H1 (cell line): ENCODE measurements around the gene DYNC1H1. TPM values are rescaled to one million over a fixed set of nuclear protein-coding genes. Genes with fewer than 3 reads are reported as not detected.

Experiments used
- CTCF ChIA-PET: fragments of 300-600 bp; sonication (Branson Sonifier 250); formaldehyde crosslinking; loops from one replicate; lab custom pipeline; 2021; ENCODE audit not compliant: partially characterized antibody; lab: Charles Lee
- POLR2A ChIA-PET: fragments of 300-600 bp; sonication (Branson Sonifier 250); formaldehyde crosslinking; loops from one replicate; lab custom pipeline; 2021; ENCODE audit warnings: inconsistent platforms; ENCODE audit not compliant: partially characterized antibody; lab: Charles Lee
- DNase-seq, 2 experiments: peaks; one replicate each; pipeline versions ENCODE4 v3.0.0 to v3.0.0-alpha.2; 2010 to 2022; ENCODE audit warnings: low spot score in 2 of 2, low read depth in 1 of 2, mixed read lengths in 1 of 2
- FAIRE-seq: peaks from 2 replicates; lab custom pipeline; 2011; peaks lifted over from hg19 to GRCh38; lab: Jason Lieb, UNC
- H2AFZ ChIP-seq: 2 replicates; pipeline ENCODE4 v1.8.1; 2012; ENCODE audit warnings: low read length, inconsistent platforms
- H2AK5ac ChIP-seq: 2 replicates; pipeline ENCODE4 v1.6.1; 2013; ENCODE audit warnings: low read depth, low read length
- H2BK120ac ChIP-seq: replicated peaks from 2 replicates; pipeline ENCODE3; 2013; ENCODE audit warnings: low read depth, low read length, inconsistent platforms
- H2BK12ac ChIP-seq: 2 replicates; pipeline ENCODE4 v1.6.1; 2013; ENCODE audit warnings: low read depth, low read length
- H2BK15ac ChIP-seq: 2 replicates; pipeline ENCODE4 v1.6.1; 2013; ENCODE audit warnings: low read length
- H2BK20ac ChIP-seq: 2 replicates; pipeline ENCODE4 v1.6.1; 2013; ENCODE audit warnings: low read length
- H2BK5ac ChIP-seq: 2 replicates; pipeline ENCODE4 v1.6.1; 2013; ENCODE audit warnings: low read depth, low read length
- H3K14ac ChIP-seq: 2 replicates; pipeline ENCODE4 v1.6.1; 2013; ENCODE audit warnings: inconsistent platforms; ENCODE audit not compliant: insufficient read length
- H3K18ac ChIP-seq: 2 replicates; pipeline ENCODE4 v1.6.1; 2013; ENCODE audit warnings: low read length; ENCODE audit errors: extremely low read depth
- H3K23ac ChIP-seq: 2 replicates; pipeline ENCODE4 v1.6.1; 2013; ENCODE audit warnings: inconsistent platforms; ENCODE audit not compliant: insufficient read length
- H3K23me2 ChIP-seq: 2 replicates; pipeline ENCODE4 v1.6.1; 2013; ENCODE audit warnings: low read depth, low read length
- H3K27ac ChIP-seq: 2 replicates; pipeline ENCODE4 v1.6.1; 2011; ENCODE audit warnings: low read depth, low read length, inconsistent platforms
- H3K27me3 ChIP-seq, 4 experiments: replicated peaks in 1 of 4; 1 replicate in 1 of 4; 2 replicates in 3 of 4; pipeline versions ENCODE4 v1.6.1 to v1.8.1; 2011 to 2013; ENCODE audit warnings: low read length in 3 of 4, mild to moderate bottlenecking in 3 of 4, inconsistent platforms in 2 of 4, mixed read lengths in 2 of 4, moderate library complexity in 1 of 4; ENCODE audit not compliant: control insufficient read depth in 3 of 4, insufficient read depth in 3 of 4; ENCODE audit errors: extremely low read depth in 1 of 4
- H3K36me3 ChIP-seq, 4 experiments: 2 replicates each; pipeline versions ENCODE4 v1.6.1 to v1.8.1; 2011 to 2013; ENCODE audit warnings: mild to moderate bottlenecking in 4 of 4, low read length in 3 of 4, moderate library complexity in 2 of 4, control low read depth in 1 of 4, inconsistent platforms in 1 of 4; ENCODE audit not compliant: insufficient read depth in 4 of 4, control insufficient read depth in 2 of 4
- H3K4ac ChIP-seq: replicated peaks from 2 replicates; pipeline ENCODE3; 2013; ENCODE audit warnings: low read length, low read depth, mixed read lengths, inconsistent platforms; ENCODE audit not compliant: insufficient read length
- H3K4me1 ChIP-seq, 4 experiments: replicated peaks in 1 of 4; 1 replicate in 1 of 4; 2 replicates in 3 of 4; pipeline versions ENCODE4 v1.6.1 to v1.8.1; 2011 to 2013; ENCODE audit warnings: low read length in 3 of 4, inconsistent platforms in 2 of 4, mixed read lengths in 1 of 4; ENCODE audit not compliant: insufficient read depth in 4 of 4, control insufficient read depth in 3 of 4
- H3K4me2 ChIP-seq, 2 experiments: 2 replicates each; pipeline versions ENCODE4 v1.6.1 to v1.8.1; 2011 to 2013; ENCODE audit warnings: low read depth in 2 of 2, low read length in 2 of 2, control low read depth in 1 of 2, inconsistent platforms in 1 of 2, mild to moderate bottlenecking in 1 of 2; ENCODE audit not compliant: insufficient read depth in 1 of 2
- H3K4me3 ChIP-seq, 4 experiments: fragments of 200-600, 300-600 bp in 1 of 4; sonication (generic), shearing (Covaris generic), sonication (Bioruptor Twin) in 1 of 4; 2 replicates each; pipeline versions ENCODE4 v1.5.1 to v1.8.1; 2011 to 2016; ENCODE audit warnings: low read length in 4 of 4, low read depth in 3 of 4, control low read depth in 2 of 4, inconsistent platforms in 2 of 4, mild to moderate bottlenecking in 2 of 4, mixed read lengths in 1 of 4, moderate library complexity in 1 of 4; ENCODE audit not compliant: insufficient read depth in 2 of 4; ENCODE audit errors: extremely low read depth in 1 of 4
- H3K56ac ChIP-seq: replicated peaks from 2 replicates; pipeline ENCODE3; 2013; ENCODE audit warnings: low read depth, mild to moderate bottlenecking, mixed read lengths, low read length, inconsistent platforms; ENCODE audit not compliant: insufficient read length
- H3K79me1 ChIP-seq: 2 replicates; pipeline ENCODE4 v1.6.1; 2013; ENCODE audit warnings: low read depth, low read length, control low read depth
- H3K79me2 ChIP-seq, 2 experiments: 2 replicates each; pipeline versions ENCODE4 v1.6.1 to v1.8.1; 2012 to 2013; ENCODE audit warnings: low read length in 2 of 2, mild to moderate bottlenecking in 2 of 2, inconsistent platforms in 1 of 2; ENCODE audit not compliant: insufficient read depth in 2 of 2, control insufficient read depth in 1 of 2
- H3K9ac ChIP-seq, 4 experiments: replicated peaks in 1 of 4; 1 replicate in 1 of 4; 2 replicates in 3 of 4; pipeline versions ENCODE4 v1.6.1 to v1.8.1; 2011 to 2013; ENCODE audit warnings: low read depth in 3 of 4, low read length in 3 of 4, control low read depth in 2 of 4, mild to moderate bottlenecking in 2 of 4, moderate library complexity in 2 of 4, inconsistent platforms in 1 of 4; ENCODE audit errors: extremely low read depth in 1 of 4
- H3K9me3 ChIP-seq, 2 experiments: 2 replicates each; pipeline versions ENCODE4 v1.6.1 to v1.8.1; 2012 to 2013; ENCODE audit warnings: mild to moderate bottlenecking in 2 of 2, moderate library complexity in 2 of 2, control low read depth in 1 of 2, inconsistent platforms in 1 of 2, low read depth in 1 of 2, low read length in 1 of 2, mixed read lengths in 1 of 2; ENCODE audit not compliant: insufficient read depth in 2 of 2
- H4K20me1 ChIP-seq, 2 experiments: replicated peaks in 1 of 2; 2 replicates each; pipeline versions ENCODE3 to v1.8.1; 2011 to 2013; ENCODE audit warnings: inconsistent platforms in 2 of 2, low read length in 2 of 2, mild to moderate bottlenecking in 1 of 2; ENCODE audit not compliant: insufficient read depth in 2 of 2, control insufficient read depth in 1 of 2
- H4K5ac ChIP-seq: 2 replicates; pipeline ENCODE4 v1.6.1; 2013; ENCODE audit warnings: low read length, low read depth, mixed read lengths, inconsistent platforms; ENCODE audit not compliant: insufficient read length
- H4K8ac ChIP-seq: 2 replicates; pipeline ENCODE4 v1.8.0; 2013; ENCODE audit warnings: mild to moderate bottlenecking, moderate library complexity, low read length, inconsistent platforms; ENCODE audit not compliant: insufficient read depth; ENCODE audit errors: extremely low read depth
- H4K91ac ChIP-seq: replicated peaks from 2 replicates; pipeline ENCODE3; 2013; ENCODE audit warnings: low read length, mixed read lengths, inconsistent platforms; ENCODE audit not compliant: insufficient read length
- CTBP2 ChIP-seq: IDR thresholded peaks from 2 replicates; pipeline ENCODE4 v1.7.0; 2011; ENCODE audit warnings: borderline replicate concordance, mild to moderate bottlenecking, moderate library complexity, mixed read lengths, low read length; ENCODE audit not compliant: insufficient read depth, insufficient read length
- EP300 ChIP-seq, 2 experiments: IDR thresholded peaks; 1 replicate in 1 of 2; 2 replicates in 1 of 2; pipeline ENCODE4 v1.6.1; 2011 to 2012; ENCODE audit warnings: low read depth in 2 of 2, low read length in 2 of 2, mild to moderate bottlenecking in 2 of 2, borderline replicate concordance in 1 of 2, inconsistent platforms in 1 of 2, moderate library complexity in 1 of 2
- GTF2F1 ChIP-seq: IDR thresholded peaks from 2 replicates; pipeline ENCODE4 v1.6.1; 2012; ENCODE audit warnings: low read depth, low read length, improper control_type of control experiment, borderline replicate concordance
- HDAC6 ChIP-seq: IDR thresholded peaks from one replicate; pipeline ENCODE4 v1.7.1; 2012; ENCODE audit warnings: low read depth, mild to moderate bottlenecking, inconsistent platforms, low read length, moderate library complexity
- KDM4A ChIP-seq: IDR thresholded peaks from one replicate; pipeline ENCODE4 v1.7.1; 2012; ENCODE audit warnings: low read depth, mild to moderate bottlenecking, moderate library complexity, low read length, inconsistent platforms; ENCODE audit not compliant: severe bottlenecking
- NANOG ChIP-seq: IDR thresholded peaks from 2 replicates; pipeline ENCODE4 v1.6.1; 2011; ENCODE audit warnings: low read length, low read depth, mild to moderate bottlenecking, inconsistent platforms; ENCODE audit not compliant: insufficient read depth, poor library complexity, severe bottlenecking
- PHF8 ChIP-seq: fragments of 200-600 bp; sonication (generic); conservative IDR thresholded peaks from 2 replicates; pipeline ENCODE4 v1.7.1; 2012; ENCODE audit warnings: low read depth, mild to moderate bottlenecking, inconsistent platforms, low read length, moderate library complexity
- POLR2AphosphoS5 ChIP-seq: IDR thresholded peaks from 2 replicates; pipeline ENCODE4 v1.6.1; 2011; ENCODE audit warnings: low read depth, low read length
- POU5F1 ChIP-seq: IDR thresholded peaks from 2 replicates; pipeline ENCODE4 v1.6.1; 2011; ENCODE audit warnings: low read depth, mild to moderate bottlenecking, low read length, moderate library complexity
- TAF1 ChIP-seq: IDR thresholded peaks from 2 replicates; pipeline ENCODE4 v1.6.1; 2011; ENCODE audit warnings: mild to moderate bottlenecking, low read depth, low read length
- TAF7 ChIP-seq: optimal IDR thresholded peaks from 2 replicates; pipeline ENCODE3; 2011; ENCODE audit warnings: low read depth, mild to moderate bottlenecking, inconsistent platforms, low read length, moderate library complexity, borderline replicate concordance
- YY1 ChIP-seq: IDR thresholded peaks from 2 replicates; pipeline ENCODE4 v1.6.1; 2011; ENCODE audit warnings: low read depth, mild to moderate bottlenecking, low read length
- WGBS, 2 experiments: shearing (Covaris generic) in 1 of 2; methylation state at CpG; one replicate each; pipeline versions ENCODE4 v1.1.6 to v1.1.7; 2013 to 2015; ENCODE audit warnings: low lambda C conversion rate in 2 of 2, mixed read lengths in 2 of 2, inconsistent platforms in 1 of 2, low coverage in 1 of 2, missing lambda C conversion rate in 1 of 2; ENCODE audit not compliant: insufficient replicate concordance in 2 of 2, insufficient coverage in 1 of 2, insufficient read length in 1 of 2; ENCODE audit errors: extremely low coverage in 1 of 2, missing lambda C conversion rate in 1 of 2; 5-methylcytosine and 5-hydroxymethylcytosine counted together
- polyA plus RNA-seq, 7 experiments: library from polyadenylated mRNA; depleted of rRNA in 3 of 7; stranded (reverse) in 5 of 7; unstranded in 2 of 7; fragments of >200 nt in 5 of 7; fragments of 200-250 nt in 2 of 7; gene quantifications; 1 replicate in 5 of 7; 2 replicates in 1 of 7; 4 replicates in 1 of 7; pipeline versions ENCODE4 v1.2.1 to v1.2.3, GENCODE V29; 2011 to 2013; ENCODE audit warnings: missing spikeins in 2 of 7, mixed read lengths in 2 of 7
- total RNA-seq: library from RNA; stranded (reverse); fragmentation: NEBNext Ultra II Directional; extraction: Animal tissue kit (Norgen Biotek cat#: 25700); gene quantifications from 2 replicates; pipeline ENCODE4 v1.2.1, GENCODE V29; 2021

Gene DYNC1H1
- total and polyA plus RNA-seq, 2 of the 8 experiments (the other 6 are each of a cell fraction or from before 2014, with no cell fraction given), result 238 to 387 TPM

- Histone ChIP-seq H3K27me3 (no peaks in the 10 kb centered on the region), H3K18ac (no peak overlapping the region), H4K91ac (no peak overlapping the region), H4K8ac (no peak overlapping the region), H2AFZ (no peak overlapping the region), H3K4me2 (no peak overlapping the region), H3K23me2 (no peaks in the 10 kb centered on the region), H2BK20ac (no peak overlapping the region), H3K4me3 (no peak overlapping the region), H3K4ac (no peak overlapping the region), H3K9ac (no peak overlapping the region), H2BK12ac (no peak overlapping the region), H2BK5ac (no peak overlapping the region), H4K5ac (no peak overlapping the region), H3K79me1 (peaks cover 7% of the 10 kb centered on the region), H3K56ac (no peak overlapping the region), H3K27ac (no peak overlapping the region), H3K4me1 (no peaks in the 10 kb centered on the region), H2BK15ac (no peak overlapping the region), H2BK120ac (no peak overlapping the region), H3K9me3 (no peaks in the 10 kb centered on the region), H4K20me1 (peaks cover 6 to 8% of the 10 kb centered on the region in 2 experiments), H3K23ac (no peak overlapping the region), H3K14ac (no peak overlapping the region), H3K36me3 (peaks cover 17 to 60% (median 42%) of the 10 kb centered on the region in 4 experiments), H3K79me2 (peaks cover 5 to 32% of the 10 kb centered on the region in 2 experiments), H2AK5ac (no peak overlapping the region)
- DNase-seq, result no peak
- ChIA-PET CTCF (no interaction called here), POLR2A (interaction anchor here (1.0 kb wide), 1 partner anchor 42 kb away, joined by 3 read pairs; no protein-coding TSS in a partner anchor)
- 96% methylated on average over 6 of the region's 6 CpGs; no CpG with 5 or more reads in 1 of the 2 experiments for WGBS, 2 experiments
- FAIRE-seq, result no peak
- TF ChIP-seq YY1, result no peak
- no peak for TF ChIP-seq POU5F1
- no peak for TF ChIP-seq POLR2AphosphoS5
- no peak for TF ChIP-seq CTBP2
- no peak for TF ChIP-seq HDAC6
- no peak for TF ChIP-seq KDM4A
- no peak for TF ChIP-seq GTF2F1
- TF ChIP-seq PHF8, result no peak
- TF ChIP-seq TAF1, result no peak
- TF ChIP-seq NANOG, result no peak
- no peak for TF ChIP-seq EP300 (IDR thresholded peaks at IDR 0.05; ENCODE audit: borderline replicate concordance in 1 of 2, low read depth in 2 of 2, low read length in 2 of 2)
- TF ChIP-seq TAF7, result no peak
These were observed 13.1 kb downstream of the DYNC1H1 start for GRCh38 chr14:101977311-101978071.
